SH-SY5Y (cell line): ENCODE results near the gene FLYWCH1.

Experiments
- GATA2 ChIP-seq: IDR thresholded peaks from 2 replicates; pipeline ENCODE4 v1.6.1; 2011; ENCODE audit warnings: mild to moderate bottlenecking, low read depth, low read length
- GATA3 ChIP-seq: IDR thresholded peaks from 2 replicates; pipeline ENCODE4 v1.6.1; 2011; ENCODE audit warnings: low read depth, mild to moderate bottlenecking, low read length, moderate library complexity

DNA sequence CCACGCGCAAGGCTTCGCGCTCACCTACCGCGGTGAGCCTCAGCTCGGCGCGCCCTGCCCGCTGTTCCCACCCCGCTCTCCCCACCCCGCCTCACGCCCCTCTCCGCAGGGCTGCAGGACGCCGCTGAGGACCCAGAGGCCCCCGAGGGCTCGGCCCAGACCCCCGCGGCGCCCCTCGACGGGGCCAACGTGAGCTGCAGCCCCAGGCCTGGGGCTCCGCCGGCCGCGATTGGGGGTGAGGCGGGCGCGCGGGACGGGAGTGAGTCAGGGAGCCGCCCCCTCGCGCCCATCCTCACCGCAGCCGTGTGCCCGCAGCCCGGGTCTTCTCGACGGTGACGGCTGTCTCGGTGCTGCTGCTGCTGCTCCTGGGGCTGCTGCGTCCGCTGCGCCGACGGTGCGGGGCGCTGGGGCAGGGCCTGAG lies 55.5 kb downstream of the FLYWCH1 start:
- TF ChIP-seq GATA2 (no peak), GATA3 (no peak)
